Body of pancreas (tissue), 4 donors: ENCODE results near the gene SLC37A2. TPM values are rescaled to one million over a fixed set of nuclear protein-coding genes. Genes with fewer than 3 reads are reported as not detected.

Experiments used
- ATAC-seq: fragments of 150-250 bp; one replicate; pipeline ENCODE4 v1.9.1; 2016
- DNase-seq, 4 donors: peaks; one replicate each; pipeline ENCODE4 v3.0.0-alpha.2; 2019
- H3K27ac ChIP-seq, 4 donors: fragments of 200-600 bp; sonication (generic); 1 replicate in 3 of 4; 2 replicates in 1 of 4; pipeline versions ENCODE4 v1.5.1 to v1.6.1; 2016 to 2019; ENCODE audit warnings: mild to moderate bottlenecking in 1 of 4, mixed read lengths in 1 of 4, moderate library complexity in 1 of 4
- H3K27me3 ChIP-seq, 2 donors: fragments of 200-600 bp; sonication (generic); one replicate each; pipeline ENCODE4 v1.6.0; 2016; ENCODE audit warnings: mild to moderate bottlenecking in 1 of 2
- H3K36me3 ChIP-seq, 2 donors: fragments of 200-600 bp; sonication (generic); replicated peaks in 1 of 2; 2 replicates each; pipeline ENCODE4 v1.5.1; 2016; ENCODE audit warnings: low read depth in 2 of 2; ENCODE audit not compliant: insufficient read depth in 1 of 2
- H3K4me1 ChIP-seq: fragments of 200-600 bp; sonication (generic); one replicate; pipeline ENCODE4 v1.6.0; 2016
- H3K4me3 ChIP-seq, 2 donors: fragments of 200-600 bp; sonication (generic); 1 replicate in 1 of 2; 2 replicates in 1 of 2; pipeline ENCODE4 v1.5.1; 2016 to 2019
- H3K9me3 ChIP-seq, 3 donors: fragments of 200-600 bp; sonication (generic); 1 replicate in 2 of 3; 2 replicates in 1 of 3; pipeline ENCODE4 v1.5.1; 2016
- CTCF ChIP-seq, 7 experiments: fragments of 450-650 bp in 4 of 7; fragments of 200-600 bp in 3 of 7; sonication (generic) in 3 of 7; IDR thresholded peaks; one replicate each; pipeline ENCODE4 v1.5.1; 2016 to 2019; ENCODE audit warnings: antibody characterized with exemption in 7 of 7
- POLR2A ChIP-seq, 3 donors: fragments of 450-650 bp; IDR thresholded peaks; one replicate each; pipeline ENCODE4 v1.6.1; 2016; ENCODE audit warnings: antibody characterized with exemption in 3 of 3, mild to moderate bottlenecking in 2 of 3
- WGBS, 2 donors: methylation state at CpG; one replicate each; pipeline ENCODE4 v1.1.5; 2017; 5-methylcytosine and 5-hydroxymethylcytosine counted together
- intact Hi-C: fragments of 100-400 bp; cut with DNase I; formaldehyde crosslinking; loops from one replicate; pipeline ENCODE4 v1.15.1; 2023
- total RNA-seq, 2 donors: library from RNA; depleted of rRNA; stranded (reverse); fragments of >200 nt; gene quantifications; one replicate each; pipeline ENCODE4 v1.1.0, GENCODE V29; 2016

The SLC37A2 gene
- total RNA-seq, 2 donors from 2014 or later = 2.0 to 4.2 TPM

DNA sequence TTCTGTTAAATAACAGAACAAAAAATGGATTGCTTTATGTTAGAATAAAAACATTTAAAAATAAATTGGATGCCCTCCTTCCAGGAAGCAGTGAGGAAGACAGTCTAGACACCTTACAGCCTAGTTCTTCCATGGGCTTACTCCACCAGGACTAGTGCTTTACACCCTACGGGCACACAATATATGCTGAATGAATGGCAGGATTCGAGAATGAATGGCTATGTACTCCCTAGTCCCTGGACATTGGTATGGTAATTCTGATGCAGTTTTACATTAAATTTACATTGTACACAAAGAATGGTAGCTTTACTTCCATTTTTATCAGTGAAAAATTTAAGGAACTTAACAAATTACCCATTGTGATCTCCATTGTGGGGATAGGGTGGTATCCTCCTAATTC, 31.6 kb downstream of the SLC37A2 start:
- intact Hi-C loops = no loop called here
- 72 to 83% methylated on average over 2 of the region's 2 CpGs for WGBS, 2 donors
- H3K27me3 ChIP-seq = no peaks in the 10 kb centered on the region
- no peaks in the 10 kb centered on the region for H3K9me3 ChIP-seq
- H3K27ac ChIP-seq = no peak overlapping the region
- no peak for TF ChIP-seq POLR2A (IDR thresholded peaks at IDR 0.05)
- TF ChIP-seq CTCF (IDR thresholded peaks at IDR 0.05) = no peak
- ATAC-seq (no peak), DNase-seq (no peak)
- H3K4me1 ChIP-seq = no peaks in the 10 kb centered on the region
- peaks cover 0 to 3% of the 10 kb centered on the region in 2 donors for H3K36me3 ChIP-seq
- no peak overlapping the region for H3K4me3 ChIP-seq

GRCh38 chr11:125100136-125100535, 37.0 kb downstream of the SLC37A2 start:
- intact Hi-C loops = no loop called here
- no peak for DNase-seq
- H3K27ac ChIP-seq = no peak overlapping the region
- no peak overlapping the region for H3K4me3 ChIP-seq
- TF ChIP-seq CTCF (IDR thresholded peaks at IDR 0.05) (no peak), POLR2A (IDR thresholded peaks at IDR 0.05) (no peak)
- no peak for ATAC-seq
- H3K27me3 ChIP-seq = no peaks in the 10 kb centered on the region
- H3K4me1 ChIP-seq = no peaks in the 10 kb centered on the region
- H3K36me3 ChIP-seq = peaks cover 0 to 5% of the 10 kb centered on the region in 2 donors
- H3K9me3 ChIP-seq = no peaks in the 10 kb centered on the region
- 80 to 82% methylated on average over 2 of the region's 2 CpGs for WGBS, 2 donors

DNA sequence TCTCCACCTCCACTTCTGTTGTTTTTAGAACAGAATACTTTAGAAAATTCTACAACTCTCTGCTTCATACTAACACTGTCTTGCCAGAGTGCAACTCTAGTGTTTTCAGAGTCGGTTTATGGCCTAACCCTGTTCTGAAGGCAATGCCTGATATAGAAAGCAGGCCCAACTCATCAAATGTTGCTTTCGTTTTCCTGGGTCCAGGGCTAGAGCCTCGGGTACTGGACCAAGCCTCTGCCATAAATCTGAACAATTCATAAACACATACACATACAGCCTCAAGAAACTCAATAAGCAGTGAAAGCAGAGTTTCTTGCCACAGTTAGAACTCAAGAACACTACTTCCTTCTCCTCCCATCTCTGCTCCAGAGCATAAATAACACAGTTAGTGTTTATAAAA, 38.5 kb downstream of the SLC37A2 start:
- Histone ChIP-seq H3K9me3 (no peaks in the 10 kb centered on the region), H3K36me3 (peaks cover 0 to 5% of the 10 kb centered on the region in 2 donors), H3K4me3 (no peak overlapping the region), H3K27ac (no peak overlapping the region), H3K27me3 (no peaks in the 10 kb centered on the region), H3K4me1 (no peaks in the 10 kb centered on the region)
- ATAC-seq = no peak
- 74 to 76% methylated on average over 3 of the region's 3 CpGs for WGBS, 2 donors
- DNase-seq = no peak
- TF ChIP-seq CTCF (IDR thresholded peaks at IDR 0.05) = no peak
- intact Hi-C loops = no loop called here

DNA sequence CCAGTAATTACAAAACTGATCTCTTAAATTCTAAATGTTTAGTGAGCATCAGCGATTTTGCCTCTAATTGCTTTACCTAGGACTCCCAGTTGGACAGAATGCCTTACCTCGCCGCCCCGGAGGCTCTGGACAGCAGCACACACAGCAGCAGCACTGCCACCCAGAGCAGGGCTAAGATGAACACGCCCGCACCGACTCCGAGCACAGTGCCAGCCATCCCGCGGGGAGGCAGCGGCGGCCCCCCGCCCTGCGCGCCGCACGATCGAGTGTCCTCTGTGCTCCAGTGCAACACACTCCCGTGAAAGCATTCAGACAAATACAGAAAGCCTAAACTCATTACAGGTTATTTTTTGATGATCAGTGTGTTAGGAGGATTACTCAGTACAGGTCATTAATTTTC, 38.9 kb downstream of the SLC37A2 start:
- no peak overlapping the region for H3K27ac ChIP-seq
- H3K36me3 ChIP-seq = peaks cover 0 to 5% of the 10 kb centered on the region in 2 donors
- ATAC-seq = no peak
- no peaks in the 10 kb centered on the region for H3K4me1 ChIP-seq
- 91 to 95% methylated on average over 19 of the region's 19 CpGs for WGBS, 2 donors
- DNase-seq = no peak
- intact Hi-C loops = no loop called here
- no peaks in the 10 kb centered on the region for H3K27me3 ChIP-seq
- H3K9me3 ChIP-seq = no peaks in the 10 kb centered on the region
- TF ChIP-seq POLR2A (IDR thresholded peaks at IDR 0.05) = no peak
- TF ChIP-seq CTCF (IDR thresholded peaks at IDR 0.05) = no peak
- no peak overlapping the region for H3K4me3 ChIP-seq

GRCh38 chr11:125102510-125102909, 39.4 kb downstream of the SLC37A2 start:
- intact Hi-C loops = no loop called here
- ATAC-seq = no peak
- no peaks in the 10 kb centered on the region for H3K4me1 ChIP-seq

More at GRCh38 chr11:125102510-125102909, 39.4 kb downstream of the SLC37A2 start:
- DNase-seq = peak in 1 of 4 donors; percentile 30
- WGBS, 2 donors = 89 to 95% methylated on average over 7 of the region's 7 CpGs
- Histone ChIP-seq H3K27me3 (no peaks in the 10 kb centered on the region), H3K9me3 (no peaks in the 10 kb centered on the region), H3K27ac (no peak overlapping the region), H3K36me3 (peaks cover 0 to 5% of the 10 kb centered on the region in 2 donors), H3K4me3 (no peak overlapping the region)
- TF ChIP-seq POLR2A (IDR thresholded peaks at IDR 0.05) = no peak
- TF ChIP-seq CTCF (IDR thresholded peaks at IDR 0.05) = no peak
